Measurements from ENCODE around the gene CAPN14. TPM values are rescaled to one million over a fixed set of nuclear protein-coding genes. Genes with fewer than 3 reads are reported as not detected.

CAPN14 gene
- total and polyA plus RNA-seq, 2 of the 4 experiments (the other 2 are of a cell fraction) = under 0.01 to 0.09 TPM

DNA sequence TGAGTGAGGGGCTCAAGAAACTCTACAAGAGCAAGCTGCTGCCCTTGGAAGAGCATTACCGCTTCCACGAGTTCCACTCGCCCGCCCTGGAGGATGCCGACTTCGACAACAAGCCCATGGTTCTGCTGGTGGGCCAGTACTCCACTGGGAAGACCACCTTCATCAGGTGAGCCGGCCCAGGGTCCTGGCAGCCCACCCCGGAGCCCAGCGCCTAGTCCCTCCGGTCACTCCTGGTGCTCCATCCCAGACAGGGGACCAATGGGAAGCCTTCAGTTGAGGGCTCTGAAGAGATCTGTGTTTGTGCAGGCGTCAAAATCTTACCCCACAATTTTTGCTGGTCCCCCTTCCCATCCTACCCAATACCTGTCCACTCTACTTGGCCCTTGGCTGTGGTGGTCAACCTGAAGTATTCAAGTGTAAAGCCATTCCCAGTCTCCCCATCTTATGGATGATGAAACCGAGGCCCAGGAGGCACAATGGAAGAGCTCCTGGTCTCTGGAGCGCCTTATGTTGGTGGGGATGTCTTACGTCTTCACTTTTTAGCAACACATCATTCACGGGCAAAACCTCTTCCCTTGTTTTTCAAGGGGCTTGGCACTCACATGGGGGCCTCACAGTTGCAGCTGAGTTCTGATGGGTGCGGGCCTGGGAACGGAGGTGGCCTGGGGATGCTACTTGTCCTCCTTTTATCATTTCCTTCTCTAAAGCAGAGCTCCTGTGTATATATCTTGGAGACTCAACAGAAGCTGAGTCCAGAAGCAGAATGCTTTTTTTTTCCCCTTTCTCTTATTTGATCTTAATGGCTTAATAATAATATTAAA is 17.6 kb upstream of the CAPN14 start (continued):
- no peak for TF ChIP-seq MXI1 (IDR thresholded peaks at IDR 0.05; ENCODE audit: borderline replicate concordance, low read depth, low read length)
- no peak for TF ChIP-seq BHLHE40 (IDR thresholded peaks at IDR 0.05; ENCODE audit: low read depth, low read length)
- no peak for TF ChIP-seq FOS (IDR thresholded peaks at IDR 0.05; ENCODE audit: low read depth, low read length)
